Measurements from ENCODE around the gene MICAL2. TPM values are rescaled to one million over a fixed set of nuclear protein-coding genes. Genes with fewer than 3 reads are reported as not detected.

MICAL2 gene
- total RNA-seq, 1 donor from 2014 or later, result 10.0 TPM

GRCh38 chr11:12223771-12224536 is 113.6 kb downstream of the MICAL2 start:
- H3K27me3 Mint-ChIP-seq, result no peaks in the 10 kb centered on the region
- no peak for TF ChIP-seq CTCF (IDR thresholded peaks at IDR 0.05; ENCODE audit: unreplicated experiment)
- no peak for DNase-seq (ENCODE audit: low spot score, unreplicated experiment)
- H3K4me3 Mint-ChIP-seq (ENCODE audit: low read depth), result no peak overlapping the region
- no peaks in the 10 kb centered on the region for H3K9me3 Mint-ChIP-seq (ENCODE audit: low read depth)
- H3K36me3 Mint-ChIP-seq (ENCODE audit: insufficient read depth), result no peaks in the 10 kb centered on the region
- peaks cover 26% of the 10 kb centered on the region for H3K4me1 Mint-ChIP-seq (ENCODE audit: low read depth)
- no peak overlapping the region for H3K27ac Mint-ChIP-seq

GRCh38 chr11:12224537-12224893 is 114.1 kb downstream of the MICAL2 start:
- no peaks in the 10 kb centered on the region for H3K9me3 Mint-ChIP-seq (ENCODE audit: low read depth)
- no peak overlapping the region for H3K27ac Mint-ChIP-seq
- no peak overlapping the region for H3K4me3 Mint-ChIP-seq (ENCODE audit: low read depth)
- H3K4me1 Mint-ChIP-seq (ENCODE audit: low read depth), result peaks cover 22% of the 10 kb centered on the region
- TF ChIP-seq CTCF (IDR thresholded peaks at IDR 0.05; ENCODE audit: unreplicated experiment), result no peak
- no peak for DNase-seq (ENCODE audit: low spot score, unreplicated experiment)
- no peaks in the 10 kb centered on the region for H3K27me3 Mint-ChIP-seq
- H3K36me3 Mint-ChIP-seq (ENCODE audit: insufficient read depth), result no peaks in the 10 kb centered on the region

- no peak for DNase-seq (ENCODE audit: low spot score, unreplicated experiment)
- Mint-ChIP-seq H3K27ac (no peak overlapping the region), H3K36me3 (ENCODE audit: insufficient read depth) (no peaks in the 10 kb centered on the region), H3K27me3 (no peaks in the 10 kb centered on the region), H3K4me1 (ENCODE audit: low read depth) (peaks cover 15% of the 10 kb centered on the region), H3K9me3 (ENCODE audit: low read depth) (no peaks in the 10 kb centered on the region), H3K4me3 (ENCODE audit: low read depth) (no peak overlapping the region)
- TF ChIP-seq CTCF (IDR thresholded peaks at IDR 0.05; ENCODE audit: unreplicated experiment), result no peak
These were observed 114.8 kb downstream of the MICAL2 start for GRCh38 chr11:12225046-12225739.

GRCh38 chr11:12226093-12226492 is 115.7 kb downstream of the MICAL2 start:
- no peaks in the 10 kb centered on the region for H3K36me3 Mint-ChIP-seq (ENCODE audit: insufficient read depth)
- no peak for TF ChIP-seq CTCF (IDR thresholded peaks at IDR 0.05; ENCODE audit: unreplicated experiment)
- H3K4me1 Mint-ChIP-seq (ENCODE audit: low read depth), result peaks cover 13% of the 10 kb centered on the region
- H3K27ac Mint-ChIP-seq, result no peak overlapping the region
- H3K9me3 Mint-ChIP-seq (ENCODE audit: low read depth), result no peaks in the 10 kb centered on the region
- no peak for DNase-seq (ENCODE audit: low spot score, unreplicated experiment)
- H3K4me3 Mint-ChIP-seq (ENCODE audit: low read depth), result no peak overlapping the region
- no peaks in the 10 kb centered on the region for H3K27me3 Mint-ChIP-seq

GRCh38 chr11:12229450-12230229 is 119.2 kb downstream of the MICAL2 start:
- Mint-ChIP-seq H3K9me3 (ENCODE audit: low read depth) (no peaks in the 10 kb centered on the region), H3K4me1 (ENCODE audit: low read depth) (peaks cover 11% of the 10 kb centered on the region), H3K27ac (no peak overlapping the region), H3K36me3 (ENCODE audit: insufficient read depth) (no peaks in the 10 kb centered on the region), H3K27me3 (no peaks in the 10 kb centered on the region), H3K4me3 (ENCODE audit: low read depth) (no peak overlapping the region)
- no peak for DNase-seq (ENCODE audit: low spot score, unreplicated experiment)
- no peak for TF ChIP-seq CTCF (IDR thresholded peaks at IDR 0.05; ENCODE audit: unreplicated experiment)
